Transverse colon (tissue), 4 donors: Measurements from ENCODE around the gene MRO.

Experiments
- CTCF ChIP-seq, 5 experiments: fragments of 200-600 bp in 3 of 5; fragments of 450-650 bp in 2 of 5; sonication (generic) in 3 of 5; IDR thresholded peaks; 1 replicate in 2 of 5; 2 replicates in 3 of 5; pipeline ENCODE4 v1.5.1; 2016 to 2017; ENCODE audit warnings: antibody characterized with exemption in 5 of 5, inconsistent platforms in 3 of 5, mild to moderate bottlenecking in 2 of 5, moderate library complexity in 1 of 5
- EP300 ChIP-seq: sonication (generic); formaldehyde crosslinking; IDR thresholded peaks from one replicate; pipeline ENCODE4 v1.6.1; 2017; ENCODE audit warnings: antibody characterized with exemption, low read depth
- POLR2A ChIP-seq: fragments of 450-650 bp; IDR thresholded peaks from one replicate; pipeline ENCODE4 v1.6.1; 2016; ENCODE audit warnings: antibody characterized with exemption, mild to moderate bottlenecking, moderate library complexity
- POLR2AphosphoS5 ChIP-seq, 3 donors: sonication (generic); formaldehyde crosslinking; IDR thresholded peaks; one replicate each; pipeline ENCODE4 v1.6.1; 2016; ENCODE audit warnings: antibody characterized with exemption in 3 of 3

GRCh38 chr18:50830544-50830943, 10.7 kb upstream of the MRO start:
- no peak for TF ChIP-seq CTCF (IDR thresholded peaks at IDR 0.05)
- no peak for TF ChIP-seq POLR2AphosphoS5 (IDR thresholded peaks at IDR 0.05)
- no peak for TF ChIP-seq EP300
- no peak for TF ChIP-seq POLR2A
